Endothelial cell of umbilical vein (primary cell): ENCODE measurements around the gene CDC42SE2.

Experiments
- EZH2 ChIP-seq: IDR thresholded peaks from 2 replicates; pipeline ENCODE4 v1.6.1; 2012; ENCODE audit warnings: borderline replicate concordance, low read depth, mild to moderate bottlenecking, moderate library complexity, low read length, inconsistent platforms; ENCODE audit not compliant: severe bottlenecking
- POLR2A ChIP-seq: IDR thresholded peaks from 2 replicates; pipeline ENCODE4 v1.6.1; 2012; ENCODE audit warnings: low read depth, mild to moderate bottlenecking, control low read depth, low read length
- TF ChIP-seq, protein P1 (sequence below): IDR thresholded peaks from 2 replicates; pipeline ENCODE4 v1.6.1; 2011; ENCODE audit not compliant: insufficient read depth, insufficient read length
- TF ChIP-seq, protein P2 (sequence below), 2 donors: IDR thresholded peaks; 1 replicate in 1 of 2; 2 replicates in 1 of 2; pipeline ENCODE4 v1.5.1; 2011; ENCODE audit warnings: low read length in 2 of 2, mild to moderate bottlenecking in 2 of 2, moderate library complexity in 2 of 2, control low read depth in 1 of 2, inconsistent platforms in 1 of 2, low read depth in 1 of 2; ENCODE audit not compliant: insufficient read depth in 1 of 2; ENCODE audit errors: extremely low read depth in 1 of 2

DNA sequence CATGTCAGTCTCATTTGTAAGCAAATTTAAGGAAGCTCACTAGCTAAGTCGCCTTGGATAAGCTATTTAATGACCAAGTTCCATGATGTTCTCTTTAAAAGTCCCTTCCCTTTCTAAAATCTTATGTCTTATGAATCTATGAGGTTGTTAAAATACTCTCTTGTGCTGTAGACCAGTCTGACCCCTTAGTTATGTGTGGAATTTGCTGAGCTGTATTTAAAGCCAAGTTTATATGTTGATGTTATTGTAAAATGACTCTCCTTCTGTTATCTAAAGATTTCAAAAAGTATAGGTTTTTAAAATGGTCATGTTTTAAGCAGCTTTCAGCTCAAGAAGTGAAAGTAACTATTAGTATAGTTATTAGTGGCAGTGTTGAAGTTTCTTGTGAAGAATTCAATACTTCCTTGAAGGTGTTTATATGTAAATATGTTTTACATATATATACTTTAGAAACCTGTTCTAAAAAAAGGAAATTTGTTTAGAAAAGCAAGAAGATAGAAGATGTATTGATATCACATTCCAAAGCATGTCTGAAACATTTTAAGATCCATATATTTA lies 92.2 kb downstream of the CDC42SE2 start:
- TF ChIP-seq EZH2 (no peak), POLR2A (no peak)
- TF ChIP-seq, protein P1, sequence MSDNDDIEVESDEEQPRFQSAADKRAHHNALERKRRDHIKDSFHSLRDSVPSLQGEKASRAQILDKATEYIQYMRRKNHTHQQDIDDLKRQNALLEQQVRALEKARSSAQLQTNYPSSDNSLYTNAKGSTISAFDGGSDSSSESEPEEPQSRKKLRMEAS: no peak
- TF ChIP-seq, protein P2, sequence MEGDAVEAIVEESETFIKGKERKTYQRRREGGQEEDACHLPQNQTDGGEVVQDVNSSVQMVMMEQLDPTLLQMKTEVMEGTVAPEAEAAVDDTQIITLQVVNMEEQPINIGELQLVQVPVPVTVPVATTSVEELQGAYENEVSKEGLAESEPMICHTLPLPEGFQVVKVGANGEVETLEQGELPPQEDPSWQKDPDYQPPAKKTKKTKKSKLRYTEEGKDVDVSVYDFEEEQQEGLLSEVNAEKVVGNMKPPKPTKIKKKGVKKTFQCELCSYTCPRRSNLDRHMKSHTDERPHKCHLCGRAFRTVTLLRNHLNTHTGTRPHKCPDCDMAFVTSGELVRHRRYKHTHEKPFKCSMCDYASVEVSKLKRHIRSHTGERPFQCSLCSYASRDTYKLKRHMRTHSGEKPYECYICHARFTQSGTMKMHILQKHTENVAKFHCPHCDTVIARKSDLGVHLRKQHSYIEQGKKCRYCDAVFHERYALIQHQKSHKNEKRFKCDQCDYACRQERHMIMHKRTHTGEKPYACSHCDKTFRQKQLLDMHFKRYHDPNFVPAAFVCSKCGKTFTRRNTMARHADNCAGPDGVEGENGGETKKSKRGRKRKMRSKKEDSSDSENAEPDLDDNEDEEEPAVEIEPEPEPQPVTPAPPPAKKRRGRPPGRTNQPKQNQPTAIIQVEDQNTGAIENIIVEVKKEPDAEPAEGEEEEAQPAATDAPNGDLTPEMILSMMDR (IDR thresholded peaks at IDR 0.05; ENCODE audit: extremely low read depth in 1 of 2, insufficient read depth in 1 of 2, low read depth in 1 of 2, low read length in 2 of 2): no peak
